GM23248 (cell line): Measurements from ENCODE around the gene NXPH2. TPM values are rescaled to one million over a fixed set of nuclear protein-coding genes. Genes with fewer than 3 reads are reported as not detected.

Experiments used
- DNase-seq: peaks from one replicate; pipeline ENCODE4 v3.0.0-alpha.2; 2015
- H2AFZ ChIP-seq: fragments of 200-600 bp; sonication (generic); 2 replicates; pipeline ENCODE4 v1.6.1; 2016; ENCODE audit warnings: antibody characterized with exemption
- H3F3A ChIP-seq: fragments of 200-600 bp; sonication (generic); 2 replicates; pipeline ENCODE4 v1.6.1; 2016; ENCODE audit warnings: mild to moderate bottlenecking, antibody characterized with exemption, mixed run types; ENCODE audit not compliant: insufficient read depth
- H3K27ac ChIP-seq: fragments of 200-600 bp; sonication (generic); 2 replicates; pipeline ENCODE4 v1.5.1; 2016; ENCODE audit warnings: mild to moderate bottlenecking
- H3K27me3 ChIP-seq: fragments of 200-600 bp; sonication (generic); replicated peaks from 2 replicates; pipeline ENCODE4 v1.6.1; 2016; ENCODE audit warnings: mild to moderate bottlenecking; ENCODE audit not compliant: insufficient read depth
- H3K36me3 ChIP-seq: fragments of 200-600 bp; sonication (generic); 2 replicates; pipeline ENCODE4 v1.6.1; 2016; ENCODE audit warnings: low read depth, mild to moderate bottlenecking
- H3K4me1 ChIP-seq: fragments of 200-600 bp; sonication (generic); 2 replicates; pipeline ENCODE4 v1.6.1; 2016; ENCODE audit warnings: mild to moderate bottlenecking; ENCODE audit not compliant: insufficient read depth
- H3K4me2 ChIP-seq: fragments of 200-600 bp; sonication (generic); one replicate; pipeline ENCODE4 v1.6.1; 2016; ENCODE audit warnings: mild to moderate bottlenecking; ENCODE audit not compliant: unreplicated experiment
- H3K4me3 ChIP-seq: fragments of 200-600 bp; sonication (generic); 2 replicates; pipeline ENCODE4 v1.5.1; 2016; ENCODE audit warnings: mild to moderate bottlenecking
- H3K79me2 ChIP-seq: fragments of 200-600 bp; sonication (generic); 2 replicates; pipeline ENCODE4 v1.6.1; 2016; ENCODE audit warnings: mild to moderate bottlenecking; ENCODE audit not compliant: insufficient read depth
- H3K9ac ChIP-seq: fragments of 200-600 bp; sonication (generic); 2 replicates; pipeline ENCODE4 v1.6.1; 2016; ENCODE audit warnings: mild to moderate bottlenecking
- H3K9me2 ChIP-seq: fragments of 200-600 bp; sonication (generic); 2 replicates; pipeline ENCODE4 v1.6.1; 2016; ENCODE audit warnings: mixed run types, mild to moderate bottlenecking, moderate library complexity; ENCODE audit not compliant: insufficient read depth
- H3K9me3 ChIP-seq: fragments of 200-600 bp; sonication (generic); one replicate; pipeline ENCODE4 v1.6.1; 2017; ENCODE audit warnings: low read depth
- H4K20me1 ChIP-seq: fragments of 200-600 bp; sonication (generic); 2 replicates; pipeline ENCODE4 v1.6.0; 2016; ENCODE audit not compliant: insufficient read depth
- EZH2 ChIP-seq: fragments of 200-600 bp; sonication (generic); IDR thresholded peaks from 2 replicates; pipeline ENCODE4 v1.6.1; 2018; ENCODE audit warnings: antibody characterized with exemption, mild to moderate bottlenecking; ENCODE audit not compliant: insufficient read depth, poor library complexity, severe bottlenecking
- EZH2phosphoT487 ChIP-seq: fragments of 200-600 bp; sonication (generic); IDR thresholded peaks from 2 replicates; pipeline ENCODE4 v1.6.1; 2018; ENCODE audit warnings: antibody characterized with exemption, moderate library complexity, mild to moderate bottlenecking, low read depth; ENCODE audit not compliant: insufficient read depth
- WGBS, 2 experiments: methylation state at CpG; one replicate each; pipeline ENCODE4 v1.1.6; 2015 to 2017; ENCODE audit warnings: low lambda C conversion rate in 2 of 2, low coverage in 1 of 2; ENCODE audit errors: missing lambda C conversion rate in 2 of 2; 5-methylcytosine and 5-hydroxymethylcytosine counted together
- in situ Hi-C: fragments of 300-500 bp; cut with MboI; formaldehyde crosslinking; loops from 2 replicates; pipeline ENCODE4 v1.15.0; 2020
- polyA plus RNA-seq: library from polyadenylated mRNA; unstranded; fragments of >200 nt; fragmentation: Nextera tagmentation; extraction: Ambion mirVana; gene quantifications from 2 replicates; pipeline ENCODE4 v1.2.1, GENCODE V29; 2016
- total RNA-seq: library from RNA; depleted of rRNA; stranded (reverse); fragments of >200 nt; shearing (Covaris generic); gene quantifications from 2 replicates; pipeline ENCODE4 v1.2.3, GENCODE V29; 2014

NXPH2 gene
- total and polyA plus RNA-seq, 2 experiments from 2014 or later: not detected

DNA sequence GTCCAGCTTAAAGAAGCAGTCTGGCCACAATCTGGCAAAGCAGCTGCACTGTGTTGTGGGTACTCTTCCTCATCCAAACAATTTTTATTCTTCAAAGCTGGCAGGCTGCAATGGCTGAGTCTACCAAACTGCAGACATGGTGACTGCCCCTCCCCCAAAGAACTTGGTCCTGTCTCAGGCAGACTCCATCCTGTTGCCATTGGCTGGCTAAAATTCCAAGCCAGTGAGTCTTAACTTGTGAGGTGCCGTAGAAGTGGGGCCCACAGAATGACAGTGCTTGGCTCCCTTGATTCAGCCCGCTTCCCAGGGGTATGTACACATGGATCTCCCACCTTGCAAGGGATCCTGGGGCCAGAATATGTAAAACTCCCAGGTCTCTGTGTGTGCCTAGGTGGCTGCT, 14.5 kb upstream of the NXPH2 start:
- Histone ChIP-seq H3K79me2 (no peaks in the 10 kb centered on the region), H3K27ac (no peak overlapping the region), H3F3A (no peaks in the 10 kb centered on the region), H3K27me3 (0 out of 2 replicates have a peak, but pooled peaks cover 9% of the 10 kb centered on the region), H3K9me3 (no peaks in the 10 kb centered on the region), H4K20me1 (no peaks in the 10 kb centered on the region), H3K4me3 (no peak overlapping the region), H2AFZ (no peak overlapping the region), H3K9me2 (no peaks in the 10 kb centered on the region), H3K4me2 (no peak overlapping the region), H3K9ac (no peak overlapping the region), H3K36me3 (no peaks in the 10 kb centered on the region), H3K4me1 (no peaks in the 10 kb centered on the region)
- 55% methylated on average over 2 of the region's 2 CpGs for WGBS, 2 experiments
- no peak for DNase-seq
- TF ChIP-seq EZH2 (no peak), EZH2phosphoT487 (no peak)
- in situ Hi-C loops: no loop called here

GRCh38 chr2:138787053-138787666, 7.0 kb upstream of the NXPH2 start:
- peaks cover 14% of the 10 kb centered on the region for H3K27me3 ChIP-seq
- no peak overlapping the region for H3K4me3 ChIP-seq
- no peaks in the 10 kb centered on the region for H3F3A ChIP-seq
- TF ChIP-seq EZH2phosphoT487 (no peak), EZH2 (no peak)
- no peak overlapping the region for H3K4me2 ChIP-seq
- no peak overlapping the region for H3K27ac ChIP-seq
- DNase-seq: peak; percentile 69
- H3K79me2 ChIP-seq: no peaks in the 10 kb centered on the region
- no peak overlapping the region for H2AFZ ChIP-seq
- in situ Hi-C loops: no loop called here
- no peaks in the 10 kb centered on the region for H3K36me3 ChIP-seq
- no peaks in the 10 kb centered on the region for H3K9me2 ChIP-seq
- H3K9ac ChIP-seq: no peak overlapping the region
- H4K20me1 ChIP-seq: no peaks in the 10 kb centered on the region
- no peaks in the 10 kb centered on the region for H3K4me1 ChIP-seq
- WGBS, 2 experiments: 1 to 3% methylated on average over 2 of the region's 2 CpGs
- no peaks in the 10 kb centered on the region for H3K9me3 ChIP-seq

- TF ChIP-seq EZH2 (no peak), EZH2phosphoT487 (no peak)
- Histone ChIP-seq H3K9ac (no peak overlapping the region), H3K4me1 (no peaks in the 10 kb centered on the region), H3F3A (no peaks in the 10 kb centered on the region), H3K27me3 (peaks cover 52% of the 10 kb centered on the region), H3K4me2 (no peak overlapping the region), H3K27ac (no peak overlapping the region), H3K36me3 (no peaks in the 10 kb centered on the region), H3K9me3 (no peaks in the 10 kb centered on the region), H3K4me3 (no peak overlapping the region), H4K20me1 (no peaks in the 10 kb centered on the region), H3K79me2 (no peaks in the 10 kb centered on the region), H3K9me2 (no peaks in the 10 kb centered on the region), H2AFZ (no peak overlapping the region)
- WGBS, 2 experiments: 78% methylated on average over 5 of the region's 5 CpGs
- in situ Hi-C loops: no loop called here
- no peak for DNase-seq
These were observed 2.2 kb upstream of the NXPH2 start for GRCh38 chr2:138782383-138782782.

GRCh38 chr2:138780908-138781307, 718 bp upstream of the NXPH2 start:
- 9 to 16% methylated on average over 10 to 19 of the region's 19 CpGs for WGBS, 2 experiments
- H2AFZ ChIP-seq: no peak overlapping the region
- H3K27ac ChIP-seq: no peak overlapping the region
- no peak for DNase-seq
- H3K9me3 ChIP-seq: no peaks in the 10 kb centered on the region
- no peaks in the 10 kb centered on the region for H3K4me1 ChIP-seq
- in situ Hi-C loops: no loop called here
- no peak for TF ChIP-seq EZH2
- no peak for TF ChIP-seq EZH2phosphoT487
- no peaks in the 10 kb centered on the region for H3K36me3 ChIP-seq
- no peak overlapping the region for H3K9ac ChIP-seq
- H3F3A ChIP-seq: no peaks in the 10 kb centered on the region
- no peak overlapping the region for H3K4me2 ChIP-seq
- peaks cover 67% of the 10 kb centered on the region for H3K27me3 ChIP-seq
- no peaks in the 10 kb centered on the region for H3K9me2 ChIP-seq
- no peaks in the 10 kb centered on the region for H3K79me2 ChIP-seq
- no peak overlapping the region for H3K4me3 ChIP-seq
- no peaks in the 10 kb centered on the region for H4K20me1 ChIP-seq

DNA sequence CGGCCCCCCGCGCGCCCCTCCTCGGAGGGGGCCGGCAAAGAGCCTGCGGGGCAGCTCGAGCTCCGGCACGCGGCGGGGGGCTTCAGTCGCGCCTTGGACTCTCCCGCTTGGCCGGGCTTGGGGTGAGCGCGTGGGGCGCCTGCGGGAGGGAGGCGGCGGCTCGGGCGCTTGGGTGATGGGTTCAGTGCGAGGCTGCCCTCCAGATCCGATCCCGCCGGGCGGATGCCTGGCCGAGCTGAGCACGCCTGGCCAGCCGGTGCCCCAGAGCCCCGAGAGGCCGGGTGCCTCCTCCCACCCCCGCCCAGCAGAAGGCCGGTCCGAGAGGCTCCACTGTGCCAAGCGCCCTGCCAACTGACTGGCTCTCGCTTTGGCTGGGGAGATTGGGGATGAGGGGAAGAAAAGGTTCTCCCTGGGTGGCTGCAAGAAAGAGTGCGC, 273 bp upstream of the NXPH2 start:
- WGBS, 2 experiments: 2 to 9% methylated on average over 9 to 38 of the region's 40 CpGs
- in situ Hi-C loops: no loop called here
- no peaks in the 10 kb centered on the region for H3K9me3 ChIP-seq
- H3K79me2 ChIP-seq: no peaks in the 10 kb centered on the region
- H2AFZ ChIP-seq: no peak overlapping the region
- H3F3A ChIP-seq: no peaks in the 10 kb centered on the region
- H4K20me1 ChIP-seq: no peaks in the 10 kb centered on the region
- no peaks in the 10 kb centered on the region for H3K4me1 ChIP-seq
- no peak overlapping the region for H3K4me2 ChIP-seq
- H3K36me3 ChIP-seq: no peaks in the 10 kb centered on the region
- no peak for DNase-seq
- H3K4me3 ChIP-seq: no peak overlapping the region
- no peaks in the 10 kb centered on the region for H3K9me2 ChIP-seq
- H3K27ac ChIP-seq: no peak overlapping the region
- no peak overlapping the region for H3K9ac ChIP-seq
- TF ChIP-seq EZH2phosphoT487 (no peak), EZH2 (no peak)
- peaks cover 67% of the 10 kb centered on the region for H3K27me3 ChIP-seq
